ENCODE data around the gene PINK1. TPM values are rescaled to one million over a fixed set of nuclear protein-coding genes. Genes with fewer than 3 reads are reported as not detected.

PINK1 gene
- 3.4 and 4.2 TPM in 2 replicates for total RNA-seq

GRCh38 chr1:20633190-20634064, at the start of gene PINK1:
PINK1 (plus strand) TSS chr1:20633458; CDS start chr1:20633549, 91 bp downstream.
- H3K27me3 Mint-ChIP-seq, result no peaks in the 10 kb centered on the region
- DNase-seq, result peak; percentile 92
- POLR2A ChIA-PET, result interaction anchor here (0.5 to 2.0 kb wide), 7 partner anchors 16 to 514 kb away, joined by 3 to 17 read pairs (median 4); partner anchors contain the start of genes DDOST, HP1BP3, MUL1 and SH2D5
- H3K9me3 Mint-ChIP-seq, result peaks cover 6% of the 10 kb centered on the region
- CTCF ChIA-PET, result interaction anchor here (0.7 to 1.6 kb wide), 9 partner anchors 12 to 990 kb away, joined by 3 to 6 read pairs (median 4); partner anchors contain the start of gene DDOST
- intact Hi-C loops (cut with micrococcal nuclease), result loop anchor here (1.0 to 5.0 kb wide), 3 partner anchors 28 to 126 kb away; partner anchors contain the start of genes DDOST and MUL1
- ATAC-seq (ENCODE audit: low read depth), result peak; percentile 94
- H3K36me3 Mint-ChIP-seq (ENCODE audit: low read depth), result peaks cover 4% of the 10 kb centered on the region
- TF ChIP-seq CTCF (IDR thresholded peaks at IDR 0.05), result peak; percentile 94
- H3K27ac Mint-ChIP-seq, result peak within 1 kb of the TSS; percentile 80
- peak within 1 kb of the TSS; percentile 88 for H3K4me3 Mint-ChIP-seq
- peaks cover 12% of the 10 kb centered on the region for H3K4me1 Mint-ChIP-seq

- Mint-ChIP-seq H3K9me3 (peaks cover 3% of the 10 kb centered on the region), H3K36me3 (ENCODE audit: low read depth) (no peaks in the 10 kb centered on the region), H3K27me3 (peaks cover 43% of the 10 kb centered on the region), H3K4me3 (no peak overlapping the region), H3K27ac (no peak overlapping the region), H3K4me1 (no peaks in the 10 kb centered on the region)
- CTCF ChIA-PET, result no interaction called here
- no peak for ATAC-seq (ENCODE audit: low read depth)
- intact Hi-C loops (cut with micrococcal nuclease), result no loop called here
- TF ChIP-seq CTCF (IDR thresholded peaks at IDR 0.05), result no peak
- no peak for DNase-seq
- POLR2A ChIA-PET, result no interaction called here
These were observed 48.4 kb upstream of the PINK1 start for GRCh38 chr1:20584890-20585289.

- ChIA-PET POLR2A (no interaction called here), CTCF (no interaction called here)
- ATAC-seq (ENCODE audit: low read depth) (no peak), DNase-seq (no peak)
- peaks cover 53% of the 10 kb centered on the region for H3K27me3 Mint-ChIP-seq
- TF ChIP-seq CTCF (IDR thresholded peaks at IDR 0.05), result no peak
- H3K36me3 Mint-ChIP-seq (ENCODE audit: low read depth), result no peaks in the 10 kb centered on the region
- H3K9me3 Mint-ChIP-seq, result peaks cover 3% of the 10 kb centered on the region
- no peak overlapping the region for H3K4me3 Mint-ChIP-seq
- intact Hi-C loops (cut with micrococcal nuclease), result no loop called here
- no peaks in the 10 kb centered on the region for H3K4me1 Mint-ChIP-seq
- no peak overlapping the region for H3K27ac Mint-ChIP-seq
These were observed 46.2 kb upstream of the PINK1 start for GRCh38 chr1:20586953-20587660.

GRCh38 chr1:20587661-20588053, 45.6 kb upstream of the PINK1 start:
- peaks cover 3% of the 10 kb centered on the region for H3K9me3 Mint-ChIP-seq

More at GRCh38 chr1:20587661-20588053, 45.6 kb upstream of the PINK1 start:
- DNase-seq (no peak), ATAC-seq (ENCODE audit: low read depth) (no peak)
- no peak overlapping the region for H3K27ac Mint-ChIP-seq
- H3K36me3 Mint-ChIP-seq (ENCODE audit: low read depth), result no peaks in the 10 kb centered on the region
- no peak overlapping the region for H3K4me3 Mint-ChIP-seq
- H3K4me1 Mint-ChIP-seq, result no peaks in the 10 kb centered on the region
- ChIA-PET CTCF (no interaction called here), POLR2A (no interaction called here)
- H3K27me3 Mint-ChIP-seq, result peaks cover 56% of the 10 kb centered on the region
- no peak for TF ChIP-seq CTCF (IDR thresholded peaks at IDR 0.05)
- intact Hi-C loops (cut with micrococcal nuclease), result no loop called here

Data from activated B cell treated with CpG ODN at 0.5 μM for 24 hours (primary cell).